Stimulated activated CD8-positive, alpha-beta memory T cell treated with anti-CD3 and anti-CD28 coated beads, Interleukin-15, amount 100 ng/mL, for 4 hours (primary cell): ENCODE measurements around the gene KRTAP2-4.
"Not testable (repeated sequence)": the region's sequence is repeated elsewhere in the genome, so short reads cannot be mapped to it uniquely, and the experiment has no call there.

Experiments
- DNase-seq, 2 donors: peaks; one replicate each; pipeline ENCODE4 v3.0.0-alpha.2; 2020; ENCODE audit warnings: low read depth in 2 of 2

Gene KRTAP2-4

GRCh38 chr17:41071606-41072360 is 6.1 kb upstream of the KRTAP2-4 start:
- no peak for DNase-seq

GRCh38 chr17:41069031-41069430 is 3.4 kb upstream of the KRTAP2-4 start:
- DNase-seq = no peak

- no peak for DNase-seq
Measured at GRCh38 chr17:41067281-41067680, 1.6 kb upstream of the KRTAP2-4 start.

GRCh38 chr17:41065016-41065689 is 526 bp downstream of the KRTAP2-4 start:
- DNase-seq = not testable (repeated sequence)

DNA sequence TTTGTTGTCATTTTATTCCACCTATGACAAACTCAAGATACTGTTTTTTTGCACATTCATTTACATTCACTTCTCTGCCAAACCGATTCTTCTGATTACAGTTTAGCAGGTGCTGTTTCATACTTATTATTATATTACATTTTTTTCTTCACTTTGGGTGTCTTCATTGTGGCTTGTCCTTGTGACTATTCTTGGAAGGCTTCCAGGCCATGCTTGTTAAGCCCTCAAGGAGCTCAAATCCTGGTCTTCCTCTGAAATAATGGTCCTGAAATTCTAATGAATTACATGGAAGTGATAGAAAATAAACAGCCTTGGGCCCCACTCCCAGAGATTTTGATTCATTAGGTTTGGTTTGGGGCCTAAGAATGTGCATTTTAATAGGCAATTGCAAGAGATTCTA is 1.4 kb downstream of the KRTAP2-4 start:
- DNase-seq = no peak

- no peak for DNase-seq
Measured at GRCh38 chr17:41063449-41063848, 2.2 kb downstream of the KRTAP2-4 start.

DNA sequence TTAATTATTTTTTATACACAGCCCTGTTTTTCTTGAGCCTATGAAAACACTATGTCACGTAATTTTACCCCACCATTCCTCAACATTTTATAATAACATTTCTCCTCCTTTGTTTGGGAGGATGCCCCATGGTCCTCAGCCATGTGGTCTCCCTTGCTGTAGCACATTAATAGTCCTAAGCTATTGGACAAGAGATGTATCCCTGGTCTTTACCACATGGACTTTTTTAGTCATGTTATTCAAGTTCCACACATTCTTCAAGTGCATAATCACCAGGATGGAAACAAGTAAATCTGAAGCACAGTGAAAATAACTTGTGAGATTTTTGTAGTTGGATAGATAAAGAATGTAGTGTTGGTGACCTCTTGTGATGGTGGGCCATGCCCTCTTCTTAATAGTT is 3.7 kb downstream of the KRTAP2-4 start:
- no peak for DNase-seq

- no peak for DNase-seq
Measured at GRCh38 chr17:41060052-41060604, 5.6 kb downstream of the KRTAP2-4 start, which contains the start of gene KRTAP2-3. TSS of gene KRTAP2-3 (minus strand) at chr17:41060114. CDS start at chr17:41060050, 64 bp downstream.

DNA sequence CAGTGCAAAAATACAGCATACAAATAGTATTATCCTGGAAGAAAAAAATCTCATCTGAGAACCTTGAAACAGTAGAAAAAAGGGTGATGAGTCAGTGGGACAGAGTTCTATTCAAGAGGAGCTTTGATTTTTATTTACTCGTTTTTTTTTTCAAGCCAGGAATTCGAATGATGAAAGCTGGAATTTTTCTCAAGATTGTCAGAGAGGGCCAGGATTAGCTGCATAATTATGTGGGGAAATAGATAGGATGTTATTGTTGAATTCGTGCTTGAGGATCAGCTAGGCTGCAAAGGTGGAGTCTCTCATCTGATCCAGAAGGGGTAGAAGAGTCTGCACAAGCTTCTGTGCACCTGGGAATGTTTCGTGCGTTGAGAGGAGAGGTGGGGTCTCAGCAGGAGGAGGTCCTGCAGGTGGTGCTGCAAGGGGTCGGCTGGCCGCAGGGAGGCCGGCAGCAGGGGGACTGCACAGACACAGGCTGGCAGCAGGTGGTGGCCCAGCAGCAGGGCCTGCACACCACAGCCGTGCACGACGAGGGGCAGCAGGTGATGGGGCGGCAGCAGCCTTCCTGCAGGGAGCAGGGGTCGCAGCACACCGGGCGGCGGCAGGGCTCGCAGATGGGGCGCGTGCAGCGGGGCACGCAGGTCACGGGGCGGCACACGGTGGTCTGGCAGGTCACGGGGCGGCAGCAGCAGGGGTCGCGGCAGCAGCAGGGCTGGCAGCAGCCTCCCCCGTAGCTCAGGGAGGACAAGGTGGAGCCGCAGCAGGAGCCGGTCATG is 6.2 kb downstream of the KRTAP2-4 start:
- DNase-seq = not testable (repeated sequence)

DNA sequence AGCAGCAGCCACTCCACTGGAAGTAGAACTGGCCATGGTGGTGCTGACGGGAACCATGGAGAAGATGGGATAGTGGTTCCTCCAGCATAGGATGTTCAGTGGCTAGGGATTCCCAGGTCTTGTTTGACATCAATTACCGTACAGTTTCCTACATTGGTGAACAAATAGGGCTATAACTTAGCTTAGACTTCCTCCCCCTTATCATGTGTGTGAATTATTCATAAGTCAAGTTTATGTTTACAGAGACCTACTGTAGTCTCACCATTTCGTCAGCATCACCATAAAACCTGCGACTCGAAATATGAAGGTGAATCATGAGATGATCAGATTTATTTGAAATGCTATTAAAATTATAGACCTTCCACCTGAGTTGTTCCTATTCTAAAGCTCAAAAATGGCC is 6.9 kb downstream of the KRTAP2-4 start:
- no peak for DNase-seq

GRCh38 chr17:41057547-41057946 is 8.1 kb downstream of the KRTAP2-4 start:
- no peak for DNase-seq

DNA sequence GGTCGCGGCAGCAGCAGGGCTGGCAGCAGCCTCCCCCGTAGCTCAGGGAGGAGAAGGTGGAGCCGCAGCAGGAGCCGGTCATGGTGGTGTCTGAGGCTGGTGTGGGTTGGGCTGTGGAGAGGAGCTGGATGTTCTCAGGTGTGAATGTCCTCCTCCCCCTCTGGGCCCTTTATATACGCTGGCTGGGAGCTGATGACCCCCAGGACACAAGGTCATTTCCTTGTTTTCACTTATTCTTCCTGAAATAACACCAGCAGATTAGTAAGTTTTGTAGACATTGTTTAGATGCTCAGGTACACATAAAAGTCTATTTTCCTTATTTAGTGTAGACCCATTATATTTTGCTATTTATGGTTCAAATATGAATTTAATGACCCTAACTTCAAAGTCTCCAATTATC is 10.5 kb downstream of the KRTAP2-4 start, which contains the start of gene KRTAP2-2:
KRTAP2-2 (minus strand) TSS at position 101 of the 400 bp plus-strand sequence; CDS start at position 82, 19 bp downstream.
- DNase-seq = not testable (repeated sequence)

GRCh38 chr17:41054556-41054955 is 11.1 kb downstream of the KRTAP2-4 start:
- DNase-seq = not testable (repeated sequence)

- no peak for DNase-seq
Measured at GRCh38 chr17:41054025-41054424, 11.7 kb downstream of the KRTAP2-4 start.

- no peak for DNase-seq
Measured at GRCh38 chr17:41052566-41052965, 13.1 kb downstream of the KRTAP2-4 start.

DNA sequence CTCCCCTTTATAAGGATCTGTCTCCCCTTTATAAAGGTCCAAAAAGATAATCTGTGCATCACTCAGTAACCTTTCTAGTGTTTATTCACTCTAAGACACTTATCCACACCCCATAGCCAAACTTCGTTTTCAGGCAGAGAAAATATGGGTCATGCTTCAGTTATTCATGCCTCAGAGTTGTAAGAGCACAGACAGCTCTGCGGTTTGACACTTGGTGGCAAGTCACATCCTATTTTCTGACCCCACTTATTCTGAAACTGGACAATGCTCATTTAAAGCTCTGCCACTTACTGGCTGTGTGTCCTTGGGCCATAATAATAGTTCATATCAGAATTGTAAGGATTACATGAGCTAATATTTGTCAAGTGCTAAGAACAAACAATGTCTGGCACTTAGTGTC is 16.6 kb downstream of the KRTAP2-4 start:
- no peak for DNase-seq

GRCh38 chr17:41048441-41048840 is 17.2 kb downstream of the KRTAP2-4 start:
- no peak for DNase-seq

GRCh38 chr17:41046735-41047465 is 18.8 kb downstream of the KRTAP2-4 start, which contains the start of gene KRTAP2-1:
TSS of gene KRTAP2-1 (minus strand) at chr17:41047316. CDS start at chr17:41047267, 49 bp downstream.
- not testable (repeated sequence) for DNase-seq

DNA sequence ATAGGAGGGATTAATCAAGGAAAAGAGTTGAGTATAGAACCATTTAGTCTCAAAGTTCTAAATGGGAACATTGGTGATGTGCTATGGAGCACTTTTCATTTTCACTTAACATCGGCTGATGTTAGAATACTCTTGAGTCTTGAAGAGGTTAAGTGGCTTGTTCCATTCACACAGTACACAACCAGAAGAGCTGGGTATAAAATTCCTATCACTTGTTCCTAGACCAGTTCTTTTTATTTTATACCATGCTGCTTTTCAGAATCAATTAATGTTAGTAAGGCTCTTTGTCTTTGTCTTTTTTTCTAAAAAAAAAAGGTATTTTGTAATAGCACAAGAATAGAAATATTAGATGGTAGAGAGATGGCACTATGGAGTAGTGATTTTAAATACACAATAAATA is 22.7 kb downstream of the KRTAP2-4 start:
- no peak for DNase-seq

DNA sequence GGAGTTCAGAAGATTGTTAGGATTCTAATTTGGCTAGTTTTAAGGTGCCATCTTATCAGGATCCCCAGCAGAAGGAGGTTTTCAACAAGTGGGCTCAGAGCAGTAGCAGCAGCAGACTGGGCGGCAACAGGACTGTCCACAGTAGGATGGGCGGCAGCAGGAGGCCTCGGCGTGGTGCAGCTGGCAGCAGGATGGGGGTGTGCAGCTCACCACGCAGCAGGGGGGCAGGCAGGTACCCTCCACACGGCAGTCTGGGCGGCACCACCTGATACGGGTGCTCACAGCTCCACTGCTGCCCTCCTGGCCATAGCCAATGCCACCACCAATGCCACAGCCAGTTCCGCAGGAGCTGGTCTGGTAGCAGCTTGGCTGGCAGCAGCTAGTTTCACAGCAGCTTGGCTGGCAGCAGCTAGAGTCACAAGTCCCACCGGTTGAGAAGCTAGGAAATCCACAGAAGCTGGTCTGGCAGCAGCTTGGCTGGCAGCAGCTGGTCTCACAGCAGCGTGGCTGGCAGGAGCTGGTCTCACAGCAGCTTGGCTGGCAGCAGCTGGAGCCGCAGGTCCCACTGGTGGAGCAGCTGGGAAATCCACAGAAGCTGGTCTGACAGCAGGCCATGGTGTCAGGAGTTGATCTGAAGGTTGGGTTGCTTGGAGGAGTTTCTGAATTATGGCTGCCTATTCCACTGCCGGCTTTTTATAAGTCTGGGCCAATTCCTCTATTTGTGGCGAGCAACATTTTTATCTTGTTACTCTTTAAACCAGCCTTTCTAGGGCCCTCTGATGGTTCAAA is 24.7 kb downstream of the KRTAP2-4 start, which contains the start of gene KRTAP1-1:
KRTAP1-1 (minus strand) TSS at position 668 of the 789 bp plus-strand sequence; CDS start at position 615, 53 bp downstream.
- not testable (repeated sequence) for DNase-seq
